ENCODE results near the gene MORF4L1. TPM values are rescaled to one million over a fixed set of nuclear protein-coding genes. Genes with fewer than 3 reads are reported as not detected.

Gene MORF4L1, protein sequence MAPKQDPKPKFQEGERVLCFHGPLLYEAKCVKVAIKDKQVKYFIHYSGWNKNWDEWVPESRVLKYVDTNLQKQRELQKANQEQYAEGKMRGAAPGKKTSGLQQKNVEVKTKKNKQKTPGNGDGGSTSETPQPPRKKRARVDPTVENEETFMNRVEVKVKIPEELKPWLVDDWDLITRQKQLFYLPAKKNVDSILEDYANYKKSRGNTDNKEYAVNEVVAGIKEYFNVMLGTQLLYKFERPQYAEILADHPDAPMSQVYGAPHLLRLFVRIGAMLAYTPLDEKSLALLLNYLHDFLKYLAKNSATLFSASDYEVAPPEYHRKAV
- 366 and 480 TPM in 2 replicates for total RNA-seq

GRCh38 chr15:78872155-78872971 is at the start of gene MORF4L1:
Gene MORF4L1 (plus strand): TSS chr15:78872890. CDS start chr15:78873018, 128 bp downstream.
- peak within 1 kb of the TSS; percentile 93 for H3K4me3 ChIP-seq (ENCODE audit: low read depth, low read length)
- peak; percentile 97 for DNase-seq (ENCODE audit: low read depth)
- TF ChIP-seq, protein P1, sequence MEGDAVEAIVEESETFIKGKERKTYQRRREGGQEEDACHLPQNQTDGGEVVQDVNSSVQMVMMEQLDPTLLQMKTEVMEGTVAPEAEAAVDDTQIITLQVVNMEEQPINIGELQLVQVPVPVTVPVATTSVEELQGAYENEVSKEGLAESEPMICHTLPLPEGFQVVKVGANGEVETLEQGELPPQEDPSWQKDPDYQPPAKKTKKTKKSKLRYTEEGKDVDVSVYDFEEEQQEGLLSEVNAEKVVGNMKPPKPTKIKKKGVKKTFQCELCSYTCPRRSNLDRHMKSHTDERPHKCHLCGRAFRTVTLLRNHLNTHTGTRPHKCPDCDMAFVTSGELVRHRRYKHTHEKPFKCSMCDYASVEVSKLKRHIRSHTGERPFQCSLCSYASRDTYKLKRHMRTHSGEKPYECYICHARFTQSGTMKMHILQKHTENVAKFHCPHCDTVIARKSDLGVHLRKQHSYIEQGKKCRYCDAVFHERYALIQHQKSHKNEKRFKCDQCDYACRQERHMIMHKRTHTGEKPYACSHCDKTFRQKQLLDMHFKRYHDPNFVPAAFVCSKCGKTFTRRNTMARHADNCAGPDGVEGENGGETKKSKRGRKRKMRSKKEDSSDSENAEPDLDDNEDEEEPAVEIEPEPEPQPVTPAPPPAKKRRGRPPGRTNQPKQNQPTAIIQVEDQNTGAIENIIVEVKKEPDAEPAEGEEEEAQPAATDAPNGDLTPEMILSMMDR (IDR thresholded peaks at IDR 0.05; ENCODE audit: insufficient read depth, low read depth, low read length), result no peak

DNA sequence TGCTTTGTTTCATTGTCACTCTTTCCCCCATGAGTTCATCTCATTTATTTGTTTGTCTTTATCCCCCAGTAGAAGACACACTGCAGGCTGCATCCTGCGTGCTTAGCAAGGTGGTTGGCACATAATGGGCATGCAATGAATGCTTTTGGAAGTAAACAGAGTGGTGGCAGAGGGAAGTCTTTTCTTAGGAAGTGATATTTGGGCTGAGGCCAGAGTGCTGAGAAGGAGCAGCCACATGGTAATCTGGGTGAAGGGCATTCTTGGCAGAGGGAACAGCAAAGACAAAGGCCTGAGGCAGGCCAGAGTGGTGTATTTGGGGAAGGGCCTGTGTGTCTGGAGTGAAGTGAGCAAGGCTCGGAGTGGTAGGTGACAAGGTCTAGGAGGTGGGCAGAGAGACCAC is 43.8 kb upstream of the MORF4L1 start:
- H3K4me3 ChIP-seq (ENCODE audit: low read depth, low read length), result no peak overlapping the region
- no peak for DNase-seq (ENCODE audit: low read depth)
- TF ChIP-seq, protein P1 (IDR thresholded peaks at IDR 0.05; ENCODE audit: insufficient read depth, low read depth, low read length), result no peak

DNA sequence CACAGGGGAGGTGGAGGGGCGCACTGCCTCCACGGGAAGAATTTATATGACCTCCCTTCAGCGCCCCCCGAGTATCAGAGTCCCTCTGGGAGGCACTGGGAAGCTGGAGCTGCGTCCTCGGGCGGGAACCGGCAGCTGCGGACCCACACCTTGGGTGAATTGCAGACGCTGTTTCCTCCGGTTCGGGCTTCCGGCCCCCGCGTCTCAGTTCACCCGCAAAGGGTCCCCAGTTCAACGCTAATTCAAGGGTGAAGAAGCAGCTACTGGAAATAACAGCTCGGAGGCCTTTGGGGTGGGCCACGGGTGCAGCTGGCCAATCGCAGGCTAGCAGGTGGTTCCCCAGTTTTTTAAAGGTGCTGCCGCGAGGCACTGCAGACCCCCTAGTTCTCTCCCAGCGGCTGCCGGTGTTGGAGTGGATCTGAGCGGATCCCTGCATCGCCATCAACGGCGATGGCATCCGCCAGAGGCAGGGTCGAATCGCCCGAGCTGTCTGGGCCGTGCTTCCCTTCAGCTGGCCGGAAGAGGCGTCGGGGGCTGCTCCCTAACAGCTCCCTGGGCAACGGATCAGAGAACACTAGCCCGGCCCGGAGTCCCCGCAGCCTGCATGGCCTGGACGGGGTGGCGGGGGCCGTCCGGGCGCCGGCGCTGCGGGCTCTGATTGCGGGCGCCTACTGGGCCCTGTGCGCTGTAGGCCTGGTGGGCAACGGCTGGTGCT is 42.0 kb upstream of the MORF4L1 start:
- no peak overlapping the region for H3K4me3 ChIP-seq (ENCODE audit: low read depth, low read length)
- DNase-seq (ENCODE audit: low read depth), result no peak
- TF ChIP-seq, protein P1 (IDR thresholded peaks at IDR 0.05; ENCODE audit: insufficient read depth, low read depth, low read length), result no peak

DNA sequence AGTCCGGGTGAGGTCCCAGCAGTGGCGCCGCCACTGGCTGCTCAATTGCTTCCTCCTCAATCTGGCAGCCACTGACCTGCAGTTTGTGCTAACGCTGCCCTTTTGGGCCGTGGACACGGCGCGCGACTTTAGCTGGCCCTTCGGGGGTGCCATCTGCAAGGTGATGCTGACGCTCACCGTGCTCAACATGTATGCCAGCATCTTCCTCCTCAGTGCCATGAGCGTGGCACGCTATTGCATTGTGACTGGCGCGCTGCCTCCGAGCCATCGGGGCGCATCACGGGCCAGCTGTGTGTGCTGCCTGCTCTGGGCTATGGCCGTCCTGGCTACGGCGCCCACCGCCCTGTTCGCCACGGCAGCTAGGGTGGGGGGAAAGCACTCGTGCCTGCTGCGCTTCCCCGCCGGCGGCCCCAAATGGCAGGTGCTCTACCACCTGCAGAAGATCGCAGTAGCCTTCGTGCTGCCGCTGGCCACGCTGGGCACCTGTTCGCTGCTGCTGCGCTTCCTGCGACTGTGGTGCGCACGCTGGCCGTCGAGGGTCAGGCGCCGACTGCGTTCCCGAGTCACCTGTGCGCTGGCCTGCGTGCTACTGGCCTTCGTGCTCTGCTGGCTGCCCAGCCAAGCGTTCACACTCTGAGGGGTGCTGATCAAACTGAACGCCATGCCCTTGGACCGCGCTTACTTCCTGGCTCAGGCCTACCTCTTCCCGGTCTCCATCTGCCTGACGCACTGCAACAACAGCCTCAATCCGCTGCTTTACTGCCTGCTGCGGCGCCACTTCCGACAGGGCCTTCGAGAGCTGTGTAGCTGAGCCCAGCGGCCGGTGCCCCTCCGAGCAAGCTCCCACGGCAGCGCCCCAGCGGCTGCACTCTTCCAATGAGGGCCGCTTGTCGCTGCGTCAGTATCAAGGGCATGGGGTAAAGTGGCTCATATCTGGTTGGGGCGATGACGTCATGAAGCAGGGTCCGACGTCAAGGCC is 41.2 kb upstream of the MORF4L1 start:
- TF ChIP-seq, protein P1 (IDR thresholded peaks at IDR 0.05; ENCODE audit: insufficient read depth, low read depth, low read length), result no peak
- DNase-seq (ENCODE audit: low read depth), result no peak
- H3K4me3 ChIP-seq (ENCODE audit: low read depth, low read length), result no peak overlapping the region

GRCh38 chr15:78836333-78836732 is 36.4 kb upstream of the MORF4L1 start:
- DNase-seq (ENCODE audit: low read depth), result no peak
- H3K4me3 ChIP-seq (ENCODE audit: low read depth, low read length), result no peak overlapping the region
- TF ChIP-seq, protein P1 (IDR thresholded peaks at IDR 0.05; ENCODE audit: insufficient read depth, low read depth, low read length), result no peak

GRCh38 chr15:78837131-78837530 is 35.6 kb upstream of the MORF4L1 start:
- no peak for DNase-seq (ENCODE audit: low read depth)
- TF ChIP-seq, protein P1 (IDR thresholded peaks at IDR 0.05; ENCODE audit: insufficient read depth, low read depth, low read length), result no peak
- H3K4me3 ChIP-seq (ENCODE audit: low read depth, low read length), result no peak overlapping the region
